ENCODE data around the gene CNOT10.

GRCh38 chr3:32681811-32682210 lies 3.2 kb upstream of the CNOT10 start:
- TF ChIP-seq, protein P1, sequence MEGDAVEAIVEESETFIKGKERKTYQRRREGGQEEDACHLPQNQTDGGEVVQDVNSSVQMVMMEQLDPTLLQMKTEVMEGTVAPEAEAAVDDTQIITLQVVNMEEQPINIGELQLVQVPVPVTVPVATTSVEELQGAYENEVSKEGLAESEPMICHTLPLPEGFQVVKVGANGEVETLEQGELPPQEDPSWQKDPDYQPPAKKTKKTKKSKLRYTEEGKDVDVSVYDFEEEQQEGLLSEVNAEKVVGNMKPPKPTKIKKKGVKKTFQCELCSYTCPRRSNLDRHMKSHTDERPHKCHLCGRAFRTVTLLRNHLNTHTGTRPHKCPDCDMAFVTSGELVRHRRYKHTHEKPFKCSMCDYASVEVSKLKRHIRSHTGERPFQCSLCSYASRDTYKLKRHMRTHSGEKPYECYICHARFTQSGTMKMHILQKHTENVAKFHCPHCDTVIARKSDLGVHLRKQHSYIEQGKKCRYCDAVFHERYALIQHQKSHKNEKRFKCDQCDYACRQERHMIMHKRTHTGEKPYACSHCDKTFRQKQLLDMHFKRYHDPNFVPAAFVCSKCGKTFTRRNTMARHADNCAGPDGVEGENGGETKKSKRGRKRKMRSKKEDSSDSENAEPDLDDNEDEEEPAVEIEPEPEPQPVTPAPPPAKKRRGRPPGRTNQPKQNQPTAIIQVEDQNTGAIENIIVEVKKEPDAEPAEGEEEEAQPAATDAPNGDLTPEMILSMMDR (IDR thresholded peaks at IDR 0.05) = no peak
- TF ChIP-seq POLR2AphosphoS5 (IDR thresholded peaks at IDR 0.05) = no peak
